Smooth muscle cell (in vitro differentiated cells): ENCODE results near the gene PDCD2. TPM values are rescaled to one million over a fixed set of nuclear protein-coding genes. Genes with fewer than 3 reads are reported as not detected.

Experiments
- DNase-seq: peaks from one replicate; lab custom pipeline; 2025; ENCODE audit not compliant: unreplicated experiment; lab: John Stamatoyannopoulos, UW
- H2AFZ ChIP-seq: fragments of 200-600 bp; sonication (generic); 2 replicates; pipeline ENCODE4 v1.6.0; 2016; ENCODE audit warnings: antibody characterized with exemption, low read depth, mild to moderate bottlenecking
- H3F3A ChIP-seq: fragments of 200-600 bp; sonication (generic); 2 replicates; pipeline ENCODE4 v1.6.0; 2017; ENCODE audit warnings: antibody characterized with exemption, low read depth
- H3K27ac ChIP-seq: fragments of 200-600 bp; sonication (generic); 2 replicates; pipeline ENCODE4 v1.5.1; 2016; ENCODE audit warnings: low read depth, mild to moderate bottlenecking
- H3K27me3 ChIP-seq: fragments of 200-600 bp; sonication (generic); 2 replicates; pipeline ENCODE4 v1.6.1; 2016; ENCODE audit warnings: low read depth, mild to moderate bottlenecking
- H3K36me3 ChIP-seq: fragments of 200-600 bp; sonication (generic); 2 replicates; pipeline ENCODE4 v1.5.1; 2016; ENCODE audit warnings: low read depth
- H3K4me1 ChIP-seq: fragments of 200-600 bp; sonication (generic); 2 replicates; pipeline ENCODE4 v1.5.1; 2016; ENCODE audit warnings: low read depth
- H3K4me2 ChIP-seq: fragments of 200-600 bp; sonication (generic); 2 replicates; pipeline ENCODE4 v1.6.0; 2016; ENCODE audit warnings: mild to moderate bottlenecking
- H3K4me3 ChIP-seq: fragments of 200-600 bp; sonication (generic); 2 replicates; pipeline ENCODE4 v1.5.1; 2016; ENCODE audit warnings: mild to moderate bottlenecking
- H3K79me2 ChIP-seq: fragments of 200-600 bp; sonication (generic); 2 replicates; pipeline ENCODE4 v1.6.0; 2016; ENCODE audit warnings: low read depth, mild to moderate bottlenecking
- H3K9ac ChIP-seq: fragments of 200-600 bp; sonication (generic); 2 replicates; pipeline ENCODE4 v1.6.0; 2016; ENCODE audit warnings: low read depth
- H3K9me3 ChIP-seq: fragments of 200-600 bp; sonication (generic); replicated peaks from 2 replicates; pipeline ENCODE4 v1.5.1; 2016; ENCODE audit warnings: low read depth
- H4K20me1 ChIP-seq: fragments of 200-600 bp; sonication (generic); 2 replicates; pipeline ENCODE4 v1.6.0; 2016; ENCODE audit warnings: low read depth
- CTCF ChIP-seq: fragments of 200-600 bp; sonication (generic); IDR thresholded peaks from 2 replicates; pipeline ENCODE4 v1.5.1; 2017; ENCODE audit warnings: borderline replicate concordance, mild to moderate bottlenecking, antibody characterized with exemption; ENCODE audit not compliant: insufficient read depth, poor library complexity, severe bottlenecking
- WGBS: methylation state at CpG from one replicate; pipeline ENCODE4 v1.1.7; 2016; ENCODE audit warnings: low lambda C conversion rate; 5-methylcytosine and 5-hydroxymethylcytosine counted together
- polyA plus RNA-seq: library from polyadenylated mRNA; unstranded; fragments of >200 nt; fragmentation: Nextera tagmentation; extraction: Ambion mirVana; gene quantifications from 2 replicates; pipeline ENCODE4 v1.2.1, GENCODE V29; 2016
- total RNA-seq: library from RNA; depleted of rRNA; stranded (reverse); fragments of >200 nt; gene quantifications from 2 replicates; pipeline ENCODE4 v1.2.3, GENCODE V29; 2014

PDCD2 gene
- total and polyA plus RNA-seq, 2 experiments from 2014 or later: 36.8 to 52.6 TPM

- DNase-seq: no peak
- Histone ChIP-seq H3K36me3 (no peaks in the 10 kb centered on the region), H3K79me2 (no peaks in the 10 kb centered on the region), H2AFZ (no peak overlapping the region), H3K4me3 (no peak overlapping the region), H3K9ac (no peak overlapping the region), H4K20me1 (no peaks in the 10 kb centered on the region), H3F3A (no peaks in the 10 kb centered on the region), H3K27ac (no peak overlapping the region), H3K4me2 (no peak overlapping the region), H3K9me3 (no peaks in the 10 kb centered on the region), H3K27me3 (no peaks in the 10 kb centered on the region), H3K4me1 (no peaks in the 10 kb centered on the region)
- TF ChIP-seq CTCF: no peak
These were observed 12.8 kb upstream of the PDCD2 start for GRCh38 chr6:170597278-170597677.

- no peak for DNase-seq
- no peaks in the 10 kb centered on the region for H4K20me1 ChIP-seq
- H3K27me3 ChIP-seq: no peaks in the 10 kb centered on the region
- TF ChIP-seq CTCF: no peak
- H3K4me3 ChIP-seq: no peak overlapping the region
- H3K9me3 ChIP-seq: no peaks in the 10 kb centered on the region
- no peak overlapping the region for H2AFZ ChIP-seq
- H3K9ac ChIP-seq: no peak overlapping the region
- no peaks in the 10 kb centered on the region for H3K36me3 ChIP-seq
- no peak overlapping the region for H3K4me2 ChIP-seq
- H3K4me1 ChIP-seq: no peaks in the 10 kb centered on the region
- no peaks in the 10 kb centered on the region for H3F3A ChIP-seq
- H3K27ac ChIP-seq: no peak overlapping the region
- no peaks in the 10 kb centered on the region for H3K79me2 ChIP-seq
These were observed 12.0 kb upstream of the PDCD2 start for GRCh38 chr6:170596426-170596825.

- WGBS: 97% methylated on average over 1 of the region's 1 CpG
- Histone ChIP-seq H4K20me1 (no peaks in the 10 kb centered on the region), H3K27me3 (no peaks in the 10 kb centered on the region), H3K9ac (no peak overlapping the region), H3K4me2 (no peak overlapping the region), H3K4me1 (no peaks in the 10 kb centered on the region), H3K79me2 (no peaks in the 10 kb centered on the region), H3F3A (no peaks in the 10 kb centered on the region), H3K27ac (no peak overlapping the region), H2AFZ (no peak overlapping the region), H3K36me3 (no peaks in the 10 kb centered on the region), H3K4me3 (no peak overlapping the region), H3K9me3 (no peaks in the 10 kb centered on the region)
- no peak for TF ChIP-seq CTCF
- no peak for DNase-seq
These were observed 6.3 kb upstream of the PDCD2 start for GRCh38 chr6:170590725-170591124.

GRCh38 chr6:170584954-170585498 is 589 bp upstream of the PDCD2 start:
- Histone ChIP-seq H3K9ac (peak overlapping the region; percentile 55), H3K27ac (peak overlapping the region; percentile 42), H3K4me2 (peak overlapping the region; percentile 92), H3K79me2 (peaks cover 19% of the 10 kb centered on the region), H3K4me3 (peak overlapping the region; percentile 94), H2AFZ (peak overlapping the region; percentile 95), H3K36me3 (no peaks in the 10 kb centered on the region), H3F3A (peaks cover 4% of the 10 kb centered on the region), H4K20me1 (no peaks in the 10 kb centered on the region), H3K9me3 (no peaks in the 10 kb centered on the region), H3K4me1 (peaks cover 4% of the 10 kb centered on the region), H3K27me3 (no peaks in the 10 kb centered on the region)
- TF ChIP-seq CTCF: no peak
- no peak for DNase-seq
- 10% methylated on average over 6 of the region's 6 CpGs for whole genome bisulfite sequencing
